A673 (cell line): ENCODE data around the gene IYD. TPM values are rescaled to one million over a fixed set of nuclear protein-coding genes. Genes with fewer than 3 reads are reported as not detected.

Experiments used
- BruUV-seq: library from RNA; stranded (reverse); fragments of 400-500 nt; replicated peaks from 2 replicates; lab custom pipeline; 2021; lab: Mats Ljungman, UMichigan
- CTCF ChIA-PET: fragments of 300-600 bp; sonication (Branson Sonifier 250); formaldehyde crosslinking; loops from one replicate; lab custom pipeline; 2022; ENCODE audit warnings: antibody characterized with exemption; lab: Charles Lee
- POLR2A ChIA-PET: fragments of 300-600 bp; sonication (Branson Sonifier 250); formaldehyde crosslinking; loops from one replicate; lab custom pipeline; 2022; ENCODE audit warnings: antibody characterized with exemption; ENCODE audit not compliant: low non-redundant PET; lab: Charles Lee
- DNase-seq: peaks from one replicate; pipeline ENCODE4 v3.0.0-alpha.2; 2015; ENCODE audit warnings: low spot score
- H3K27ac ChIP-seq: fragments of 200-600 bp; sonication (generic); 2 replicates; pipeline ENCODE4 v1.5.1; 2016; ENCODE audit warnings: mixed run types, low read depth, mild to moderate bottlenecking, mixed read lengths, antibody characterized with exemption, low read length; ENCODE audit not compliant: poor library complexity, severe bottlenecking
- H3K27me3 ChIP-seq: fragments of 200-600 bp; sonication (generic); replicated peaks from 2 replicates; pipeline ENCODE4 v1.6.1; 2017; ENCODE audit warnings: mixed run types, low read depth, mild to moderate bottlenecking, mixed read lengths, antibody characterized with exemption, low read length; ENCODE audit not compliant: insufficient read depth, poor library complexity
- H3K36me3 ChIP-seq: fragments of 200-600 bp; sonication (generic); 2 replicates; pipeline ENCODE4 v1.6.1; 2016; ENCODE audit warnings: mixed run types, mild to moderate bottlenecking, mixed read lengths, antibody characterized with exemption, low read length; ENCODE audit not compliant: insufficient read depth, poor library complexity, severe bottlenecking
- H3K4me1 ChIP-seq: fragments of 200-600 bp; sonication (generic); 2 replicates; pipeline ENCODE4 v1.6.1; 2017; ENCODE audit warnings: mixed run types, mild to moderate bottlenecking, mixed read lengths, antibody characterized with exemption, low read length; ENCODE audit not compliant: insufficient read depth, poor library complexity, severe bottlenecking
- H3K4me3 ChIP-seq: fragments of 200-600 bp; sonication (generic); 2 replicates; pipeline ENCODE4 v1.5.1; 2016; ENCODE audit warnings: low read depth, mixed run types, mild to moderate bottlenecking, mixed read lengths, low read length; ENCODE audit not compliant: poor library complexity, severe bottlenecking
- H3K9me3 ChIP-seq: fragments of 200-600 bp; sonication (generic); 2 replicates; pipeline ENCODE4 v1.6.1; 2016; ENCODE audit warnings: mixed run types, low read depth, mild to moderate bottlenecking, mixed read lengths, antibody characterized with exemption, low read length; ENCODE audit not compliant: poor library complexity, severe bottlenecking
- CTCF ChIP-seq: fragments of 300-800, 200-600 bp; sonication (generic); conservative IDR thresholded peaks from 2 replicates; pipeline ENCODE4 v1.5.1; 2017; ENCODE audit warnings: low read depth, mild to moderate bottlenecking, antibody characterized with exemption, low read length, moderate library complexity, mixed read lengths
- EZH2 ChIP-seq: fragments of 200-600 bp; sonication (generic); IDR thresholded peaks from 2 replicates; pipeline ENCODE4 v1.6.1; 2017; ENCODE audit warnings: borderline replicate concordance, low read depth, mild to moderate bottlenecking, mixed read lengths, antibody characterized with exemption, low read length; ENCODE audit not compliant: poor library complexity, severe bottlenecking
- intact Hi-C: fragments of 100-400 bp; cut with micrococcal nuclease; formaldehyde crosslinking; loops from one replicate; pipeline ENCODE4 v1.10.0; 2022; ENCODE audit not compliant: unreplicated experiment
- total RNA-seq: library from RNA; stranded (reverse); gene quantifications from 2 replicates; pipeline ENCODE4 v1.2.3, GENCODE V29; 2021

IYD gene
- total RNA-seq, 1 experiment from 2014 or later = not detected

DNA sequence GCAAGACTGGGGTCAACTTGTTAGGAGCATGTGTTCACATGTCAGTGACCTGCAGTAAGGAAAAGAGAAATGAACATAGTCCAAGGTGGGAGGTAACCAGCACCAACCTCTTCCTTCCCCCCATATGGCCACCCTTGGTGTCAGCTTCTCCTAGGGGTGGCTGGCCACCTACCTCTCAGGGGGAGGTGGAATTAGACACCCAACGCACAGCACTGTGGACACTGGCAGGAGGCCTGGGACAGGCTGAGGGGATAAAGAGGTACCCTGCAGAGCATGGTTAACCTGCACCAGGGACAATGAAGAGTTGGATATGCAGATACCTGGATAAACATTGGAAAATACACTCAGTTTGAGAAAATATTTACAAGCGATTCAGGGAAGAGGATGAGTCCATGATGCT is 84.5 kb downstream of the IYD start:
- no peak overlapping the region for H3K27ac ChIP-seq
- no TSS peak for BruUV-seq
- CTCF ChIA-PET = no interaction called here
- TF ChIP-seq EZH2 (no peak), CTCF (no peak)
- no peak overlapping the region for H3K4me3 ChIP-seq
- H3K9me3 ChIP-seq = no peaks in the 10 kb centered on the region
- no peaks in the 10 kb centered on the region for H3K4me1 ChIP-seq
- no peak for DNase-seq
- intact Hi-C loops = no loop called here
- no peaks in the 10 kb centered on the region for H3K36me3 ChIP-seq
- POLR2A ChIA-PET = no interaction called here
- no peaks in the 10 kb centered on the region for H3K27me3 ChIP-seq

Other genes starting within 250 kb of the IYD start
- 3.5 and 4.6 TPM in 2 replicates for gene PPP1R14C, start 226.0 kb upstream of the IYD start, total RNA-seq
- gene PLEKHG1, start 230.9 kb downstream of the IYD start, total RNA-seq = 4.1 and 4.5 TPM in 2 replicates